Measurements from ENCODE around the gene EPHB2.

DNA sequence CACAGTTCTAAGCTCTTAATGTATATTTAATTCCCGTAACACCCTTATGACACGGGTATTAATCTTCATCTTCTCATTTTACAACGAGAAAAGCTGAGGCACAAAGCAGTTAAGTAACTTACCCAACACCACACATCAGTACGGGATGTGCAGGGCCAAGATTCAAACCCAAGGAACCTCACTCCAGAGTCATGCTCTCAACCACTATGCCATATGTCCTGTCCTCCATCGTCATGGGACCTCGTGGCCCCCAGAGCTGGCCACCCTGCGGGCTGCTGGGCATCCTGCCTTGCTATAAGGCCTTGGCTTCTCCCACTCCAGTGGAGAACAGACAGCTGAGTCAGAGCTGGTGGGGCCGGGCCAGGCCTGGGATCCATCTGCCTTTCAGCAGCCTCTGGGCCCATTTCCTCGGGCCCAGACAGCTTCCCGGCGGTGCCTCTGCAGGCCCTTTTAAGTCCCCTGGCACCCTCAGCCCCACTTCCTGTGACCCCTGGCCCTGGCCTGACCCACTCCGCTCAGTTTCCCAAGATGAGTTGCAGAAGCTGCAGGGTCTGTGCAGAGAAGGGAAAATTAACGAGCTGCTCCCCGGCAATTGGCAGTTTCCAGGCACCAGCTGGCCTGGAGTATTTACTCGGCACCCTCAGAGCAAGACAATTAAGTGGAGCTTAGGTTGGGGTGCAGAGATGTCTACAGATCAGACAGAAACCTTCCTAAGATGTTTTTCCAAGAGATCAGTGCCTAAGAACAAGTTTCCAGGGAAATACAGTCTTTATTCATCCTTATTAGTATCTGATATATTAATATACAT is 98.2 kb downstream of the EPHB2 start:
- TF ChIP-seq CTCF (IDR thresholded peaks at IDR 0.05) (no peak), ZFX (IDR thresholded peaks at IDR 0.05; ENCODE audit: borderline replicate concordance) (no peak)

All from 22Rv1 (cell line).